NCI-H2081 treated with DMSO at 0.1 percent for 48 hours (cell line): ENCODE data around the gene SLC35B2.

Source experiments
- DNase-seq: peaks from one replicate; lab custom pipeline; 2025; lab: John Stamatoyannopoulos, UW

Gene SLC35B2

DNA sequence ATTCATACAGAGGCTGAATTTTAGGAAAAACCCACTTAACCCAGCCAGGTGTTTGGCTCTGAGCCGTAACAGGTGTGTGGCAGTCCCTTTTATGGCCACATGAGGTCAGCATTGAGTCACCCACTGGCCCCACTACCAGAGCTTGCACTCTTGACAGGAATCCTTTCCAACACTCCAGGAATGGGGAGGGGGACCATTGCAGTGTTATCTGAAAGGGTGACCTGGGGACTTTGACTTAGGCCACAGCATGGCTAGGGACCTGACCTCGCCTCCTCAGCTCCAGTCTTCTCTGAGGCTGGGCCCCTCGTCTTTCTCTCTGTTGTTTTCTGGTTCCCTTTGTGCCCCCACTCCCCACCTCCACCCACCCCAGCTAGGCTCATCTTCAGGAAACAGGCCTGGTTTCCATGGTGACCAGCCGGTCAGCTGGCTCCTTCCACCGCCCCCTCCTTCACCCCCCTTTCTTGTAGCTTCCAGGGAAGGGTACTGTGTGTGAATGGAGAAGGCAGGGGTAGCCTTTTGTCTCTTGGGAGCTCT is 10.8 kb upstream of the SLC35B2 start:
- peak; percentile 20 for DNase-seq

DNA sequence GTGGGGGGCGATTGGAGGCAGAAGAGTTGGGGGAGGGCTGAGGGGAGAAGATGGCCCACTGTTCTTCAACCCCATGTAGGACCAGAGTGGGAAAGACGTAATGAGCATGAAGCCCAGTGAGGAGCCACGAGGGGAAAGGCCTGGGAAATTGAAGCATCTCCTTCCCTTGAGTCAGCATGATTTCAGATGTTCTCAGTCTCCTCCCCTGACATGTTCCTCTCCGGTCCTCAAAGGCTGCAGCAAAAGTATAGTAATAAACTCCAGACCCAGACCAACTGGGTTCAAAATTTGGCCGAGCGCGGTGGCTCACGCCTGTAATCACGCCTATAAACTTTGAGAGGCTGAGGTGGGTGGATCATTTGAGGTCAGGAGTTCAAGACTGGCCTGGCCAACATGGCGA is 9.9 kb upstream of the SLC35B2 start:
- DNase-seq: no peak

DNA sequence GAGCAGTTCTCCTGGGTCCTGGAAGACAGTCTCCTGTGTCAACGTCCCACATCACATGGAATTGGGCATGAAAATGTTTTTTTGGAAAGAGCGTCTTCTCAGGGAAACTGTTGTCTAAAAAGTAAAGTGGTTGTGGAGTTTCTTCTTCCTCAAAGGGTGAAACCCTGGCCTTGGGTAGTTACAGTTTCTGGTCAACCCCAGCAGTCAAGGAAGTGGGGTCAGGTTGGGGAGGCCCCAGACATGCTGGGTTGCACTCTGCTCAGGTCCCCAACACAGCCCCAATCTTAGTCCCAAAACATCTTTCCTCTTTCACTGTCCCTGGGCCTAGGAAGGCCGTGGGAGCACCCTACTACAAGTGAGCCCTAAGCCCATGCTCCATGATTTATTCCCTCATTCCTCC is 9.0 kb upstream of the SLC35B2 start:
- no peak for DNase-seq

DNA sequence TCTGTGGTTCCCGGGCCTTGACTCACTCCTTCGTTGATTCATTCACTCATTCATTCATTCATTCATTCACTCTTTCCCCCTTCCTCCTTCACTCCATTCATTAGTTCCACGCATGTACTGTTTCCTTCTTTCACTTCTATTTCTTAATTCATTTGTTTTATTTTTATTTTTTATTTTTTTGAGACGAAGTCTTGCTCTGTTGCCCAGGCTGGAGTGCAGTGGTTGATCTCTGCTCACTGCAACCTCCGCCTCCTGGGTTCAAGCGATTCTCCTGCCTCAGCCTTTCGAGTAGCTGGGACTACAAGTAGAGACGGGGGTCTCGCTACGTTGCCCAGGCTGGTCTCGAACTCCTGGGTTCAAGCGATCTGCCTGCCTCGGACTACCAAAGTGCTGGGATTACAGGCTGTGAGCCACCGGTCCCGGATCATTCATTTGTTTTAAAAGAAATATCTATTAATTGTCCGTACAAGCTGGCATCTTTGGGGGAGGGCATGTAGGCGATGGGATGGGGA is 8.4 kb upstream of the SLC35B2 start:
- no peak for DNase-seq

DNA sequence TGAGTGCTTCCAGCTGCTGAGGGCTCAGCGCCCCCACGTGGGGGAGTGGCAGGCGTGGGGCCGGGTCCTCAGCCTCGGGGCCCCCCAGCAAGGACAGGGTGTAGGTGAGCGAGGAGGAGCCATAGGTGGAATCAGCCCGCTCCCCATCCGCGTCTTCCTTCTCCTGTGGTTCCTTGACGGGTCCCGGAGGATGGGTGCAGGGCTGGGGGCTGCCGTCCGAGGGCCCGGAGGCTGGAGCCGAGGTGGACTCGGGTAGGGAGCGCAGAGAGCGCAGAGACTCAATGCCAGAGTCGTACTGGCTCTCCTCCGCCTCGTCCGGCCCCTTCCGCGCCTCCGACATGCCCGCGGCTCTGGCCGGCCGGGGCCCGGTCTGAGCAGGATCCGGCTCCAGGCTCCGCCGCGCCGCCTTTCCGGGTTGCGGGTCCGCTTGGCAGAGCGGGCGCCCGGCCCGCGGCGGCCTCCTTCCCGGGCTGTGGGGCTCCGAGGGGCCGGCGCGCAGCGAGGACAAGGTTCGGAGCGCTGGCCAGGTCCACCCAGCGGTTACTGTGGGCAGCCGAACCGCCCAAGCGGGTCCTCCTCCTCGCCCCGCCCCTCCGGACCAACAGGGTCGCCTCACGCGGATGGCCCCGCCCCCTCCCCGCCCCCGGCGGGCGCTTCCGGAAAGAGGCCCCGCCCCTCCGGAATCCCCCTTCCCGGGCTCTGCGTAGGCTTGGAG is 7.8 kb upstream of the SLC35B2 start, which contains the start of gene NFKBIE:
Gene NFKBIE (minus strand): TSS at position 545 of the 715 bp plus-strand sequence. CDS start 205 bp downstream, at position 340.
- peak; percentile 11 for DNase-seq

DNA sequence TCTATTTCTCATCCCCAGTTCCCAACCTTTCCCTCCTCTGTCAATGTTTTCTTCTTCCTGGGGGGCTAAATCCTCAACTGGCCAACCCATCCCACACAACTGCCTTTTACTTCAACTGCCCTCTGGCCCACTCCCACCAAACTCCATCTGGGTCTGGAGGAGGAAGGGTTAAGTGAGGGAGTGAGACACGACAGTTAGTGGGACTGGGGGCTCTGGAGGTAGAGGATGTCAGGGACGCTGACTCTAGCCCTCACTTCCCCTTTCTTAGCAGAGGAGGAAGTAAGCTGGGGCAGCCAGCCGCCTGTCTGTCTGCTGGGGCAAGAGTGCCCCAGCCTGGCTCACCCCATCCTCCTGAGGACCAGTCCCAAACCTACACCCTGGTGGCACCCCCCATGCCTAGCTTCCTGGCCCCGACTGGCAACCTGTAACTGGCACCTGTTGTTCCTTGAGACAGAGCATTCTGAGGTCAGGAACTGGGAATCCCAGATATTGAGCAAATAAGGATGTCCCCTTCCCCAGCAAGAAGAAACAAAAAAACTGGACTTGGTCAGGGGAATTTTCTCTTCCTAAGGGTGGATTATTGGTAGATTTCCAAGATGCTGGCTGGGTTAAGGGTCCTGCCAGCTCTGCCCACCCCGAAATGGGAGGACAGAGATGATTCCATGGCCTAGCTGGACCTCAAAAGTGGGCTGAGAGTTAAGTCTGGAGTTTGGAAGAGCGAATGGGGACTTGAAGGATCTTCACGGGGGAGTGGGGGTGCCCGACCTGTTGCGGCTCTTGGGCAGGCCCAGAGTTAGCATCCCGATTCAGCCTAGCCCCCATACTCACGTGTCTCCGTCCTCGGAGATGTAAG is 7.1 kb upstream of the SLC35B2 start:
- DNase-seq: no peak

DNA sequence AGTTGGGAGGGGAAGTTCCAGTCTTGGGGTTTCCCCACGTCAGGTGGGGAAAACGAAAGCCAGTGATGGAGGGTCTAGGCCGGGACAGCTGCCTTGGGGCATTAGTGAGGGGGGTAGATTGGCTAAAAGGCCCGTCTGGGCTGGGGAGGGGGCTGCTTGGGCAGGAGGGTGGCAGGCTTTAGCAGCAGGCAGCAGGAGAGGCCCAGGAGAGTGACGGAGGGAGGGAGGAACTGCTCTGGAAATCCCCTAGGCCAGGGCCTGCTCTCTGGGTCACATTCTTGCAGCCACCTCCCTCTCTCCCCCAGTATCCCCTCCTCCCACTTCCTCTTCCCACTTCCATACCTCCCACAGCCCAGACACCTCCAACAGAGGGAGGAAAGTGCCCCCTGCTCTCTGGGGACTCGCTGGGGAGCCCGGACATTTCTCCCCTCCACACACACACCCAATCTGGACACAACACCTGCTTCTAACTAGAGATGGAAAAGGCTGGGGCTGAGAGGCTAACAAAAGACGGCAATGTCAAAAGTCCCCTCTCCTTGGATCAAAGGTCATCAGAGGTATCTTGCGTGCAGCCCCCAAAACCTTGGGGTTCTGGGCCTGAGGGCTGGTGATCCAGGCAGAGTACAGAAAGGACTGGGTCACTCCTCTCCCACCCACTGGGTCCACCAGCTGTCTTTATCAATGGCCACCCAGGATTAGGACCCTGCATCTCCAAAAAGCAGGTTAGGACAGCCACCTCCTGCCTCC is 6.2 kb upstream of the SLC35B2 start:
- no peak for DNase-seq

DNA sequence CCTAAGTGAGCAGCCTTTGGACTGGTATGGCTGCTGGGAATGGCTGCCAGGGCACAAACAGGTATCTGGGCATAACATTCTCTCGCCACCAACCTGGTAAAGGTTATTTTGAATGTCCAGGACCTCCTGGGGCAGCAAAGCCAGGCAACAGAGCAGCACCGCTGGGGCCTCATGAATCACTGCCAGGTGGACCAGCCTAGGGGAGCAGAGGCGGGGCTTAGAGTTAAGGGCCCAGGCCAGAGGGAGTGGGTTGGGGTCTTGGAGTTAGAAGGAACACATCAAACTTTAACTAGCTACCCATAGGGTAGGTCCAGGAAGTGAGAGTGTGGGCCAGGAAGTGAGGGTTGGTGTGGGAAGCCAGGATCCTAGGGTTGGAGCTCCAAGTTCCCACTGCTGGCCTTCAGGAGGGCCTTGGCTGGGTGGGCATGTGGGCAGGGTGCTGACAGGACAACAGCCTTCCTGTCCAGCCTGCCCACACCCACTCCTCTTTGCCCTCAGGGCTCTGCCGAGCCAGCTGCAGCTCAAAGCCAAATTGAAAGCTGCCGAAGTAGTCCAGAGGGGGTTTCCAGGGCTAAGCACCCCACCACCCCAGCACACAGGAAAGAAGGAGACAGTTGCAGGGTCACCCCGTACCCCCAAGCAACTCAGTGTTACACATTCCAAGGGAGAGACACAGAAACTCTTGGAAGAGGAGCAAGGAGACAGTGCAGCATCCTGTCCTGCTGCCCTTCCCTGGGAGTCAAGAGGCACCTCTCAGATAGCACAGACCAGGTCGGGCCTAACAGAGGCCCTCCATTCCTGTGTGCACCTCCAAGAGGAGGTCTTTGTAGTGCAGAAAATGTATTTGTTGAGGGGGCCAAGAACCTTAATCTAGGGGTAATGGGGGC is 5.4 kb upstream of the SLC35B2 start:
- DNase-seq: no peak

DNA sequence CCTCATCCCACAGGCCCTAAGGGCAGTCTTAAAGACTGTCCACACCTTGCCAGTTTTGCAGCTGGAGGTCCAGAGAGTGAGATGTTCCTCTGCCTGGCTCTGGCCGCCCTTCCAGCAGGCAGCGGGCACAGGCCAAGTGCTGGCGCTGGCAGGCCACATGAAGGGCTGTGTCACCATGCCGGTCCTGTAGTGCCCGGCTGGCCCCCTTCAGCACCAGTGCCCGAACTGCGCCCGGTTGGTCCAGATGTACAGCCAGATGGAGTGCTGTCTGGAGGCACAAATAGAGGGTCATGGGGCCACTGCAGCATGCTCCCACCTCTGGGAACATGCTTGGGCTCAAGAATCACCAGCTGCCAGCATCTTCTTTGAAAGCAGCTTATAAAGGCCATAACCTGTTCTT is 4.3 kb upstream of the SLC35B2 start:
- DNase-seq: no peak

DNA sequence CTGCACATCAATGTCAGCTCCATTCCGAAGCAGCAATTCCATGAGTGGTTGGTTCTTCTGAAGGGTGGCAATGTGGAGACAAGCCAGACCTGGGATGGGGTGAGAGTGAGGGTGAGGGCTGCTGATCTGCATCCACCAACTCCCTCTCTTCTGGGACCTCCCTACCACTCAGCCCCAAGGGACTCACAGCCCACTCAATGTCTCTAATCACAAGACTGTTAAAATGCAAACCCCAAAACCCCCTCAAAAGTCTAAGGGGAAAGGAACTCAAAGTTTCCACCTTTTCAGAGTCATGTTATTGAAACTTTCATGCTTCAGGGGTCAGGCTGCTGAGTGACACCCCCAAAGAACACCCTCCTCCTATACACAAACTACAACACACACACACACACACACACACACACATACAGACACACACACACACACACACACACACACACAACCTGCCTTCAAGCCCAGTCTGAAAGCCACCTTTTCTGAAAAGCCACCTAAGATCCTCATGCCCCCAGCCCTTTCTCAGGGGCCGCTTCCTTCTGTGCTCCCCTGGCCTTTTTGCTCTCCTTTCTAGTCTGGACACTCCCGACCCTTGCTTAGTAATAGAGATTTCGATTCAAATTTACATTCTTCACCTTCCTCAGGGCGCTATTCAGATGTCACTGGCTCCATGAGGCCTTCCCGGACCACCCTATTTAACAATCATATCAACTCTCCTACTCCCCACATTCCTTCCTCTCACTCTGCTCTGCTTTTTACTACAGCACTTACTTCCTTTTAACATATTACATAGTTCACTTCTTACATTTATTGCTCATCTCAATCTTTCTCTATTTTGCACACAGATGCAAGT is 3.3 kb upstream of the SLC35B2 start:
- no peak for DNase-seq

DNA sequence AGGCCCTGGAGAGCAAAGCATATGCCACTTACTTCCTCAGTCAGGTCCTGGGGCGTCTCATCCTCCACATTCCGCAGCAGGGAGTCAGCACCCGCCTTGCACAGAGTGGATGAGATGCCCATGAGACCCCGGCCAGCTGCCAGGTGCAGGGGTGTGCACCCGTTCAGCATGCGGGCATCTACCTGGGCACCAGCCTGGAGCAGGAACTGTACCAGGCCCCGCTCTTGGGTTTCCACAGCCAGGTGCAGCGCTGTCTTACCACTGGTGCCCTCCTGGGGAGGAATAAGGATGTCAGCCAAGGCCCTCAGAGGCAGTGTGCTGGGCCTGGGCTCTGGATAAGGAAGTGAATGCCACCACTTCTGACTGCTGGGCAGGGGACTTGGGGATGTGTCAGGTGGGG is 2.7 kb upstream of the SLC35B2 start:
- DNase-seq: no peak

DNA sequence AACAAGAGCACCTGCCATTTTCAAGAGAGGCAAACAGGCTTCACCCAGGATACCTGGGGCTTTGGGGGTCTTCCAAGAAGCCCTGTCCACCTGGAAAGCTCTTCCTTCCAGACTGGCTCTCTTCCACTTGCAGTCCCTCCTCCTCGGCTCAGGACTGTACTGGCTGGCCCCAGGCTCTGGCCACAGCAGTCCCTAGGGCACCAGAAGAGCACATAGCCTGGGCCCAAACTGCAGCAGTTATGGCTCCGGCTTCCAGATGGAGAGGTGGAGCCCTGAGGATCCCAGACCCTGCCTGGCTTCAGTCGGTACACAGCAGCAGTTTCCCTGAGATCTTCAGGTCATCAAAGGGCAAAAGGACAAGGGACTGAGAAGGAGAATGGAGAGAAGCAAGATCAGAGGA is 1.6 kb upstream of the SLC35B2 start:
- no peak for DNase-seq

DNA sequence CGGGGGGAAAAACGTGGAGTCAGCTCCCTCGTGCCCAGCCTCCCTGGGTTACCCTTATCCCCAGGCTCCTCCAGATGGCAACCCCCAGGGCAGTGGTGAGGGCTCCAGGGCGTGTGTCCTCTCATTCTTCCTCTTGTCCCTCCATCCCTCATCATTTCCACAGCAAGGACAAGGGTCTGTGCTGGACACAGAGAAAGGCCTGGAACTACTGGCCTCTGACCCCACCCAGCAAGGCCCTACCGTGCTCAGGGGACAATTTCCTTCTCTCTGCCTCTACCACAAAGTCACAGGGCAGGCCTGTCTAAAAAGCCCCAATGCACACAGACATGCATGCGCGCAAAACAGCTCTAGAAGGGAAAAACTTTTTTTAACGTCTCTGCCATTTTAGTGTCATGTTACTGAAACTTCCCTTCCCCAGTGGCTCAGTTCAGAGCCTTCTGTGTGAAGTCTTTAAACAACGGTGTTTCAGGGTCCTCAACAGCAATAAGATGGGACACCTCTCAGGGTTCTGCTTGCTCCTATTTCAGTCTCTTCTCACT is 1.1 kb upstream of the SLC35B2 start:
- DNase-seq: no peak

DNA sequence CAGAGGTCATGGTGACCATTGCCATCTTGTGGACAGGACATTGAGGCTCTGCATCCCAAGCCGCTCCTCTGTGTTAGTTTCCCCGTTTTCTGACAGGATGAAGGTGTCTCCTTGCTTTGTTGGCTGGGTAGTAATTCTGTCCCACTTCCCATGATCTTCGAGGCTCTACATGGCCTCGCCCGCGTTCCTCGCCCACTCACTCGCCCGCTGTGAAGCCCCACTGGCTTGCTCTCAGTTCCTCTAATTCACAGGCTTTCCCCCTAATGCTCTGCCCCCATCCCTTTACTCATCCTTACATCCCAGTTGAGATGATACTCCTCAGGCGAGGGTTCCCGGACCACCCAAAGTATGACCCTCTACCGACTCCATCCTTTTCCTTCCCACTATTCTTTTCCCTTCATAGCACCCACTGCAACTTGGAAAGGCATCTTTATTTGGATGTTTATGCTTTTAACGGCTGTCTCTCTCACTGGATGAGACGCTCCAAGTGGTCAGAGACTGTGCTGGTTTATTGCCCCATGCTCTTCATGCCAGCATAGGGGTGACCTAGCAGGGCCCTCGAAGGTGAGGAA is 511 bp upstream of the SLC35B2 start:
- DNase-seq: no peak

DNA sequence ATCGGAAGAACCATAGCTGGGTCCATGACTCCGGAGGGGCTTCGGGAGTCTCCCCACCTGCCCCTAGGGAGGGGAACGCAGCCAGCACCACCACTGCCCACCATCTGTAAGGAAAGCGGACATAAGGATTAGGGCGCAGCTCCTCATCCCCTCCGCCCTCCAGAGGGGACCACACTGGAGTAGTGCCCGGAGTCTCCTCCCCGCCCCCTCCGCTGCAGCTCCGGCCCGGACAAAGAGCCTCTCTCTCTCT is 628 bp downstream of the SLC35B2 start:
- DNase-seq: no peak

DNA sequence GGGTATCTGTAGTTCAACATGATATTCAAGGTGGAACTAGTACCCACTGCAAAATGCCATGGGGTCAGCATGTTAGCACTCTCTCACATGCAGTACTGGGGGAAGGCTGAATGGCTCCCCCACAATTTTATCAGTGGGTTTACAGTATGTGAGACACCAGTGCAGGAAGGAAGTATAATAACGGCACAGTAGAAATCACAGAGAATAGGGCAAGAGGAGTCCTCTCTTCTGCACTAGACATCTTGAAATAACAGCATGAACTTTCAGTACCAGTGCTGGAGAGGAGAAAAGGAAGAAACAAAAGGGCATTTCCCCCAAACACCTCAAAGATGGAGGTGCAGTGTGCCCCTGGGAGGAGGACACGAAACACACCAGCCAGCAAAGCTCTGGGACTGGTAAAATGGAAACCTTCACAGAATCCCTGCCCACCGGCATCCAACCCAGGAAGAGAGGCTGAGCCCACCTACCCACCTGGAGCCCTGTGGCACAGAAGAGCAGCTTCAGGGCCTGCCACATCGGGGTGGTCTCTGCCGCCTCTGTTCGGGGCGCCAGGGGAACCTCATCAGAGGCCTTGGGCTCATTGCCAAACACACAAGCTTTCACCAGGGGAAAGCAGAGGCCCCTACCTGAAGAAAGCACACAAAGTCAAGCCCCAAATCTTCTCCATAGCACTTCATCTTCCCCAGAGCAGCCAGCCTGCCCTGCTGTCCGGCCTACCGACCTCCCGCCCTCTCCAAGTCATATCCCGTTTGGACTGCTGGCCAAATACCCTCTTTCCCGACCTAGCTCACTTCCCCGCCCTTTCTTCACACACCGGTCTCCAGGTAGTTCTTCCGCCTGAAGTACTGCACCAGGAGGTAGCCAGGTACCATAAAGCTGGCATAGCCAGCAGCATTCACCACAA is 1.2 kb downstream of the SLC35B2 start:
- no peak for DNase-seq

DNA sequence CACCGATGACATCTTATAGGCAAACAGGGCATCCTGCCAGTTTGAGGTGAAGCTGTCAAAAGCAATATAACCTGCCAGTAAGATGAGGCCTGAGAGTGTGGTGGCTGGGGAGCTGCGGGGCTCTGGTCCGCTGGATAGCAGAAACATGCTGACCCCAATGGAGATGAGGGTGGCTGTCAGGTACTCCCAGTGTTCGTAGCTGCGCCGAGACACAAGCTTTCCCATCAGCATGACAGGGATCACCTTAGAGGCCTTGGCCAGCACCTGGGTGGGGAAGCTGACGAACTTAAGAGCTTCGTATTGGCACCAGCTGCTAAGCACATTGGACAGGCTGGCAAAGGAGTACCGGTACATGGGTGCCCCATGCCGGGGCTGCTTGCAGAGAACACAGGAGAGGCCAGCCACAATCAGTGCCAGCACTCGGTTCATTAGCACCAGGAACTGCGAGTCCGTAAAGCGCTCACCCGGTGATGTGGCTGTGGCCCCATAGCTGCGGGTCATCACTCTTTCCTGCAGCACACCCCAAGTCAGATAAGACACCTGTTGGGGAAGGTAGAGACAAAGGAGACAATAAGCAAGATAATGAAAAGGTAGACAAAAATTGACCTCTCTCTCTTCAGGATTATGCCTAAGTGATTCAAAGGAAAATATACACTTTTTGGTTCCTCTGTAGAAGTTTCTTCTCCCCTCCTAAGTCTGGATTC is 2.1 kb downstream of the SLC35B2 start:
- no peak for DNase-seq
